Cortex of kidney (tissue), 1 donor: ENCODE data around the gene LIPN.

Experiments
- DNase-seq: peaks from one replicate; lab custom pipeline; 2025; lab: John Stamatoyannopoulos, UW

Gene LIPN

DNA sequence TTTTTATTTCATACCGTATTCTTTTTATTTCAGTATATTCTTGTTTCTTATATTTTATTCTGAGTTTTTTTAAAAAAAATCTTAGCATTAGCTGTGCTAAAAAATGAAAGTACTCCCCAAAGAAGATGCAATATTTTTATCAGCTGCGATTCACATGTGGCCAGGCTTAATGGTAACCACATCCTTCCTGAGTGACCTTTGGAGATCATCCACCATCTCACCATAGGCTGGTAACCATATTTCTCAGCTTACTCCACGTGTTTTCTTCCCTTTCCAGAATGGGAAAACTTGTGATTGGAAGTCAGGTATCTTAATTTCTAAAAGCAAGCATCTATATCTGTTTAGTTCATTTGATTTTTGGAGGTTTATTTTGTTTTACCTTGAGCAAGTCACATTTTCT, 23.9 kb downstream of the LIPN start:
- no peak for DNase-seq

DNA sequence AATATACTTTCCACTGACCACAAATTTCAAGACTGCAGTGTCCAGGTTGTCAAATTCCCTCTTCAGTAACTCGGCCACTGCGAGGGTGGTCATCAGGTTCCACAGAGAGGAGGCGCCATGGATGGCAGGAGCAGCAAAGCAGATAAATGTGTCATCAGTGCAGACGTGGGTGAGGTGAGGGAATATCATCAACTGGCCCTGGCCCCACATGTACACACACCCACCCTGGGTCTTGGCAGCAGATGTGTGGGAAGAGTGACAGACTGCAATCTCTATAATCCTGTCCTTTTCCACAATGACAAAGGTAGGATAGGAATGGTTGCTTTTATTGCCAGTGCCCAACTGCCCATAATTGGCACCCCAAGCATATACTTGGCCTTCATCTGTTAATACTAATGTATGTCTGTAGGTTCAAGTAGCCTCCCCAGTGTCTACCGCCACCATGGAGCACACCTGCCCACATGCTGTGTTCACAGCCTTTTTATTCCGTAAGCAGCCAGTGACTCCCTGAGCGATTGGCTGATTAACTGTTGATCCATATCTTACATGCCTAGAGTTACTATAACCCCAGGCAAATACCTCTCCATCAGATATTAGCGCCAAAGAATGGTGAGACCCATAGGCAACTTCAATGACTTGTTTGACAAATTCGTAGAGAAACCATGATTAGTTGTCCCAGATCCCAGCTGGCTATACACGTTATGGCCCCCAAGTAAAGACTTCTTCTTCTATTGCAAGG, 26.4 kb downstream of the LIPN start:
- DNase-seq = no peak

DNA sequence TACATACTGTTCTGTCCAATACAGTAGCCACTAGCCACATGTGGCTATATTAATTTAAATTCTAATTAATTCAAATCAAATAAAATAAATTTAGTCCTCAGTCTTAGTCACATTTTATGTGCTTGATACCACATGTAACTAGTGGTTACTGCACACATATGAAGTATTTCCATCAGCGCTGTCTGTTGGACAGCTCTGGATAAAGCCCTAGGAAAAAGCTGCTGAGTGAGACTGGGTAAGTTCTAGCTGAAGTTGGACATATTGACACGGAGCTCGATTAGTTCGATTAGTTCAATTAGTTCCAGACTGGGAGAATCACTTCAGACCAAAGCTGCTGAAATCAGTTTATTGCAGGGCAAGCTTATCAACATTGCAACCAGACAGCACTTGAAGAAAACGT, 27.6 kb downstream of the LIPN start:
- no peak for DNase-seq

DNA sequence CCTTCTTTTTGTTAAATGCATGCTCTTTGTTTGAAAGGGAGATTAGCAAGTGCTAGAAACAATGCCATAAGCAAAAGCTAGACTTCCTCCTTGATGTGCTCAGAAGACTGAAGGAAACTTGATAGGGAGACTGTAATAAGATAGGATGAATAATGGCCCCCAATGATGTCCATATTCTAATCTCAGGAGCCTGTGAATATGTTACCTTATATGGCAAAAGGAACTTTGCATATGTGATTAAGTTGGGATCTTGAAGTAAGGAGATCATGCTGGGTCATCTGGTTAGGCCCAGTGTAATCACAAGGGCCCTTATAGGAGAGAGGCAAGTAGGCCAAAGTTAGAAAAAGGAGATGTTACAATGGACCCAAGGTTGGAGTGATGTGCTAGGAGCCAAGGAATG, 29.1 kb downstream of the LIPN start:
- no peak for DNase-seq

DNA sequence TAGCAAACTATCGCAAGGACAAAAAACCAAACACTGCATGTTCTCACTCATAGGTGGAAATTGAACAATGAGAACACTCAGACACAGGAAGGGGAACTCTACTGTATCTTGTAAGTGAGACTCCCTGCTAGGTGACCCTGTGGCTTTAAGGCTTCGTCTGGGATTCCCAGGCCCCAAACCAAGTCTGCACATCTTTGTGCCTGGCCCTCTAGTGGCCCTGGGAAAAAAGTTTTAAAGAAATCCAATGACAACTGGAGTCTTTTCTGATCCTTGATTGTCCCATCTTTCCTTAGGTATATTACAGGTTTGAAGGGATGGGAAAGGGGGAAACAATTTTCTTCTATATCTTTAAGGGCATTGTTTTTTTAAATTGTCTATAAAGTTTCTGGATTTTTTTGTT, 32.1 kb downstream of the LIPN start:
- DNase-seq = no peak

DNA sequence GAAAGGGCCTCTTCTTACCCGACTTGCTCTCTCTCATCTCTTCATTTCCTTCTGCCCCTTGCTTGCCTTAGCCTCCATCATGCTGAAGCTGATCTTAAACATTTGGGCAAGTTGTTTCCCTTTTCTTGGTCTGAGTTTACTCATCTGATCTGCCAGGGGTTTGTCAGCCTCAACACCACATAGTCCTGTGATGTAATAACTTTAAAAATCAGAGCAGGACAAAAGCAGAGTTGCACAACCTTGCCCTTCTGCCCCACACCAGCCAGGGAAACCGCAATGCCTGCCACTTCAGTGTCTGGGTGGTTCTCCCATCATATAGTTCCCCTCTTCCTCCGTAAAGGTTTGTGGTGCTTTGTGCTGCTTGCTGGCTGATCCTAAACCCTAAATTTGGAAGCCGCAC, 32.8 kb downstream of the LIPN start:
- no peak for DNase-seq

DNA sequence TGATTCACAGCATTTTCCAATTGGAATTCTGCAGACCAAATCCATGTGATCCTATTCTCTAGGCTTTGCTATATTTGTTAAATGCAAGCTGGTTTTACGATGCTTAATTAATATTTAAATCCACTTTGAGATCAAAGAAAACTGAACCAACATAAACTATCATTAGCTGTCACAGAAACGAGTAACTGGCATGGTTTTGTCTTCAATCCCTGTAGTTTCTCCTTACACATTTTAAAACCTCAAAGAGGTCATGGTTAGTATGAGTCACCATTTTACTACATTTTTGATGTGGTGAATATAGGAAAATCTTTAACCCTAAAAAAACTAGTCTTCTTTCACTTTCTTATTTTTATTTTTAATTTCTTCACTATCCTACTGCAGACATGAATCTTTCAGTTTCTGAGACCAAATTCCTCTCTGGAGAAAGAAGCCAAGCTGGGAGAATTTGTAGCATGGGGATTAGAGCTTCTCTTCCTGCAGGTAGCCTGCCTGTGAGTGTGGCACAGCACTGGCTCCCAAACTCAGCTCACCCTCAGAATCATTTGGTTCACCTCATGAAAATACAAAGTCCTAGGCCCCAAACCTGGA, 34.0 kb downstream of the LIPN start:
- DNase-seq = no peak

DNA sequence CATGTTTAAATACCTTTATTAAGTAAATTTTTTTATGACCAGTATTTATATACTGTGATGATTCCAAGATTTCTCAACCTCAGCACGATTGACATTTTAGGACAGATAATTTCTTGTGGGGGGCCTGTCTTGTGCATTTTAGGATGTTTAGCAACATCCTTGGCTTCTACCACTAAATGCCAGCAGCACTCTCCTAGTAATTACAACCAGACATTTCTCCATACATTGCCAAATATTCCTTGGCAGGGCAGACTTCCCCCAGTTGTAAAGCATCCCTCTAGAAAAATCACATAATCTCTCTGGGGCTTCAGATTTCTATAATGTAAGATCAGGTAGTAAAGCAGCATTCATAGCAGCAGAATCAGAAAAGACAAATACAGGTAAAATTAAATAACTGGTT, 34.9 kb downstream of the LIPN start:
- DNase-seq = no peak

DNA sequence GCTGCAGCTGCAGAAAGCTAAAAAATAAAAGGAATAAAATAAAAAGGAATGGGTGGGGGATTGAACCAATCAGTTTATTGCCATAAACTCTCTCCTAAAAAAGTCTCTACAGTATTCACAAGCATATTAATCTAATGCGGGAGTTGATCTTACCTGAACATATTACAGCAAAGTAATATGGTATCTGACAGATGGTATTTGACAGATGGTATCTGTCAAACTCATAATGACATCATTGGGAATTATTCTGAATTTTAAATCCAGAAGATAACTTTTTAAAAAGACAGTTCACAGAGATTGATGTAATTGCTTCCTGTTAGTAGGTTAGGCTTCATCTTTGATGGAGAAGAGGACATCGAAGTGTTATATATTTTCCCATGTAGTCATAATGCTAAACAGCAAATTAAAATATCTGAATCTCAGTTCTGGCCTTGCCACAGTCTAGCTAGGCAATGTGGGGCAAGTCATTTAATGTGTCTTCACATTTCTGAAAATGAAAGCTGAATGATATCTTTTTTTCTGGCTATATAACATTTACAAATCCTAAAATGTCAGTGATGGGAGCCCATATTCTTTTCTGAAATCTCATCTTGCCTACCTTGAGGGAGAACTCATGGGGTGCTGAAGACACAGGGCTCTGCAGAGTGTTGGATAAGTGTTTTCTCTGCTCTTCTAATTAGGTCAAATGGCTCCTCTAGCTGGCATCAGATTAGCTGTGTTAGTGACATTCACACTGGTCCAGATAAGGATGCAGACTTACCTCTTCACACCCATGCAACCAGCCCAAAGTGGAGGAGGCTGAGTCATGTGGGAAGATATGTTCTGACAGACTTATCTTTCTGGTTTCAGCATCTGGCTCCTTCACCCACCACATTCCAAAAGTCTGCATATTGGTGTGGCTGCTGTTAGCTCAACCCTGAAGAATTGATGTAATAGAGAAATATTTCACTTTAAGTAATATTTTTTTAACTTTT, 40.6 kb downstream of the LIPN start:
- DNase-seq = no peak

DNA sequence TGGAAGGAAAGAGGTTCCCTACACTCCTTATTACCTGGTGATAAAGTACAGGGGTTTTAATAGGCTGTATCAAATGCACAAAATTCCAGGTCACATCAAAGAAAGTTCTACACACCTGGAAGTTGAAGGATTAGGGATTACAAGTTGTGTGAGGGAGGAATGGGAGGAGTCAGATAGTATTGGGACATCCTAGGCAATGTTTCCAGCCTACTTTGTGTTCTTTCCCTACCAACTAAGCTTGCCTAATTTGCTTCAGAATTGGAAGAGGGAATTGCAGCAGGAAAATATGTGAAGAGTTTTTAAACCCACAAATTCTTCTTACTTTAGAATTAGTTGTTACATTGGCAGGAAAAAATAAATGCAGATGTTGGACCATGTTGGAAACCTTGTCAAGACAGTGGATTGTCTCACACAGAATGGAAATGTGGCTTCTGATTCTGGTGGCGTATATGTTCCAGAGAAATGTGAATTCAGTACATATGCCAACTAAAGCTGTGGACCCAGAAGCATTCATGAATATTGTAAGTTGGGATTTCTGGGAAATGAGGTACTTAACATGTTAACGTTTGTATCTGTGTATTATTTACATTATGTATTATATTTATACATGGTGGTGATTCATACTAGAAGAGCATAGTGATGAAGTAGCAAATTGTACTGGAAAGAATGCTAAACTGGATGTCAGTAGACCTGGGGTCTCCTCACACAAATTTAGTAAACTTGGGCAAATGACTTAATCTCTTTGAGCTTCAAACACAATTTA, 42.9 kb downstream of the LIPN start, which contains the start of gene LIPM:
Gene LIPM (plus strand): TSS at position 208 of the 763 bp plus-strand sequence. CDS start 167 bp downstream, at position 375.
- no peak for DNase-seq

DNA sequence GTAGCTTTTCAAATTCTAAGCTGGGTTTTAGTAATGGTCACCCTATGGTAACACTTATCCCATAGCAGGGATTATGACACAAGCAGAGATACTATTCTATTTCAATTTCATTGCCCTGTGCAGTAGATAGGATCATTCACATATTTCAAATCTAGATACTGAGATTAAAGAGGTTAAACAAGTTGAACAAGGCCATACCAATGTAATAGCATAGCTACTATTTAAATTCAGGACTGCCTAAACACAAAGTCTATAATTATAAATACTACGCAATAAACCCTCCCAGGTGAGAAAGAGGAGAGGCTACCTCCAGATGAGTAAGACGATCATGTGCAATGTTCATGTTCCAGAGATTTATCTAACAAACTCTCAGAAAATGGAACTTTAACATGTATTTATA, 43.8 kb downstream of the LIPN start:
- DNase-seq = no peak

DNA sequence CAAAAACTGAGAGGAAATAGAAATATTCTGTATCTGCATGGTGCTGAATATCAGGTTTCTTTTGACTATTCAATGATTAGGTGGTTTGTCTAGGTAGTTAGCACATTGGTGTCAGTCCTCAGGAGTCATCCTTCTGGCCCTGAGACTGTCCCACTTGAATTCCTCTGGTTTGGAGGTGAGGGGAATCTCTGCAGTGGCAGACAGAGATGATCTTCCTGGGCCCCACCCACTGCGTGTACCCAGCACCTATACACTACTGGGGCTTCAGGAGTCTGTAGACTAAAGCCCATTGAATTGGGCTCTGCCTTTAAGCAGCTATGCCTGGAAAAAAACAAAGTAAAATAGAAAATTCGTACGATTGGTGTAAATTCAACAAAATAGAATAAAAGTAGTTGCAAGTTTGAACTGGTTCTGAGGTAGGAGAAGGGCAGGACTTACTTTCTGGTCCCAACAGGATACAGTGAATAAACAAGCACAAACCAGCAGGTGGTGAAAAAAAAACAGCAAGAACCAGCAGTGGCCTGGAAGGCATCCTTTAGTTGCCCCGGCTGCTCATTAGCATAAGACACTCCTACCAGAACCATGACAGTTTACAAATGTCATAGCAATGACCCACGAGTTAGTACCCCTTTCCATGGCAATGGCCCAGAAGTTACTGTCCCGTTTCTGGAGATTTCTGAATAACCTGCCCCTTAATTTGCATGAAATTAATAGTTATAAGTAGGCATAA, 44.4 kb downstream of the LIPN start:
- DNase-seq = no peak

DNA sequence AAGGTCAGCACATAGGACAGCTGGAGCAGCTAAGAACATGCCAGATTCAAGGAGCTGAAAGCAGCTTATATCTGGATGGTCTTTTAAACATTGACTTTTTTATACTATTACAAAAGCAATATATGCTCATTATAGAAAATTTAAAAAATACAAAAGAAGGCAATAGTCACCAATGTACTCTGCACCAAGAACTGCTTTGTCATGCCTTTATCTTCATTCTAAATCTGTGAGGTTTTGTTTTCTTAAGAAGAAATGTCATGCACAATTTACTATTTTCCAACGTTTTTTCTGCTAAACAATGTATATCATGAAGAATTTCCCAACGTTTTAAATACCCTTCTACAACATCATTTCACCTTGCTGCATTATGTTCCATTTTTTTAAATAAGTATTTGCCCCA, 45.5 kb downstream of the LIPN start:
- DNase-seq = no peak

DNA sequence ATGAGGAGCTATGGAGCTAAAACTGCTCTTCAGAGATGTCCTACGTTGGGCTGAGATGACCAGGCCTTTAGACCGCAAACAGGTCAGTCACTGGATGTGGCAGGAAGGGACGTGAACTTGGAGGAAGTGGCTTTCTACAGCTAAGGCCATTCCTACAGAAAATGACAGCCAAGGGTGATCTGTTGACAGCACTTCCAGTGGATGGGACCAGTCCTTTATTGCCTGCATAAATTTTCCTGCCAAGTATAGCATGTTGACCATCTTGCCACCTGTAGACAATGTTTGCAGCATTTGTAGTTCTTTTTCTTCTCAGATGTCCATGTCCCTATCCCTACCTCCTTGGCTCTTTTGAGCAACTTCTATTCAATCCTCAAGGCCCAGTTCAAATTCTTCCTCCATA, 46.1 kb downstream of the LIPN start:
- DNase-seq = no peak

DNA sequence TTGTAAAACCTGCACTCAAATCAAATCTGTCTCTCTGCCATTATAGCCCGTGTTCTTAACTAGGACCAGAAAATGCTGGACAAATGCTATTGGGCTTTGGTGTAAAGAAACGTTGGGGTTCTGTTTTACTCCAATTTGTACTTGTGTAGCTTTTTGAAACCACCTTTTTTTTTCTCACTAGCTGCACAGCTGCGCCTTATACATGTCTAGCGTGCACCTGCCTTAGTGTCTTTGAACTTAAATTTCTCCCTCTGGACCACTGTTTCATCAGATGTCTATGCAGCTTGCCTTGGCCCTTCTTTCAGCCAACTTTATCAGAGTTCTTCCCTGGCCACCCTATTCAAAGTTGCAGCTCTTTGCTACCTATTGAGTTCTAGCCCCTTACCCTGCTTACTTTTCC, 49.8 kb downstream of the LIPN start:
- DNase-seq = no peak

DNA sequence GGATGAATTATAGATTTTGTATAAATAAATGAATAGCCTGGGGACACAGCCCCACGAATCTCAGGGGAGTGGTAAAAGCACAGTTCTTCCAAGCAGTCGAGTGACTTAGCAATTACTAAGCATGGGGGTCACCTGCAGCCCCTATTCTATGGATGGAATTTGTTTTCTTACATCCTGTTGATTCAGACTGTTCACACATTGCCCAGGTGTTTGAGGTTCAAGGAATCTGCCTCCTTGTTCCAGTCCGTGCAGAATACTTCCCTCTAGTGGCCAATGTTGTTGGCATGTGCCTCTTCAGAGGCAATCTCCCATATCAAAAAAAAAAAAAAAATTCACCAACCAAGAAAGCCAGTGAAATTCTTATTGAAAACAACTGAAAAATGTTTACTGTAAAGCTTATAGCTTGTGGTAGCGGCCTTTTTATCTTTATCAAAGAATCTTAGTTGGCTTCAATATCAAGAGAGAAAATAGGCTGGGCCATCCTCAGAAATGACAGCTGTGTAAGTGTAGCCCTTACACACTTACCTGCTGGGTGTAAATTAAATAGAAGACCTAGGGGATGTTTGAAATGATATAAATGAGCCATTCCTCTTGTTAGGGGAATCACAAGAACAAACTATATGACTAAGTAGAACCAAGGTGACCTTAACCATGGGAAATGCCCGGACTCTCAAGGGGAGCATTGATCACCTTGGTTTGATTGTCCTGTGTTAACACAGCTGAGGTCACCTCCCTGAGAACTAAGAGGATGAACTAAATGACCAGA, 50.6 kb downstream of the LIPN start:
- DNase-seq = no peak

DNA sequence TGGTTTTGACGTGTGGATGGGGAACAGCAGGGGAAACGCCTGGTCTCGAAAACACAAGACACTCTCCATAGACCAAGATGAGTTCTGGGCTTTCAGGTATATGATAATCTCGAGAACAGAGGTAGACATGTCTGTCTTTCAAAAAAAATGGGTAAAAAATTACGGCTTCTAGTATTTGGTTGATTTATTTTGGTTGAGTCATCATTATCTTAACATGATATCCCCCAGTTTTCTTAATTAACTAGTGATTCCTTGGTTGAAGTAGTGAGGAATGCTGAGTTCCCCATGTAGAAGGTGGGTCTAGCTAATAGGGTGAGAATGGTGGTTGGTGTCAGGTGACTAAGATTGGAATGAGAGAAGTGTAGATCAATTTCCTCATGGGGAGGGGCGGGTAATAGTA, 53.4 kb downstream of the LIPN start:
- DNase-seq = no peak

DNA sequence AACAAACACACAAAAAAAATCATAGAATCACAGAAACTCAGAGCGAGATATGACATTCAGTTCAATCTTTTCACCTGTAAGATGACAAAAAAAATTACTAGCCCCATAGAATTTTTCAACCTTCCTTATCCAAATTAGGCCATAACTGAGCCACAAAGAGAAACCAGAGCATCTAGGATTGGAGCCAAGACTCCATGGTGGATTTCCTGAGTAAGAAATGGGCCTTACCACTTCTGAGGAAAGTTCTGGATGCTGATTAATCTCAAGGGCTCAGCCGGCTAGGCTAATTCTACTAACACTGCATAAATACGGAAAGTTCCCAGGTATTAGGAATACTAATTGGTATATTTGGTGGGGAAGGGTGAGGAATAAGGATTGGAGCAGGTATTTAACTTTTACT, 59.5 kb downstream of the LIPN start:
- no peak for DNase-seq

DNA sequence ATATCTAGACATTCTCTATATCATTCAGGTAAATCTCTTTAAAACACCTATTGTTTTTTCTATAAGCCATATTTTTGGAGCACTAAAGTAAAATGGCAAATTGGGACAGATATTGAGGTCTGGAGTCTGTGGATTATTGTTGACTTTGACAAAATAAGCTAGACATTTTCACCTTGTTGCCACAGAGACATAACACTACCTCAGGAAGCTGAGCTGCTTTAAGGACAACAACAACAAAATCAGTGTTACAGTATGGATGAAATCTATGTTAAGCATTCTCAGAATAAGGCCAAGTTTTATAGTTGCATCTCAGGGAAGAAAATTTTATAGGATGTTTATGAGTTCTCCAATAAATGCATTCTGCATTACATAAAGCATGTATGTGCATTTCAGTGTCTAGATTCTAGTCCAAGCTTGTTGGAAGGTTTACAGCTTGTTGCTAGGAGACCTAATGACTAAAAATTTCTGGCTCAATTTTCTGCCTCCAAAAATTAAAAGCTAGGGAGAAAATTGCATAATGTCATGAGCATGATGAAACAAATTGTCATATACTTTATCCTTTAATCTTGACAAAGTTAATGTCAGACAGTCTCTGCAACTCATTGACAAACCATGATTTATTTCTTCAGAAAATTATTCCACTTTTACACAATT, 61.1 kb downstream of the LIPN start:
- no peak for DNase-seq

DNA sequence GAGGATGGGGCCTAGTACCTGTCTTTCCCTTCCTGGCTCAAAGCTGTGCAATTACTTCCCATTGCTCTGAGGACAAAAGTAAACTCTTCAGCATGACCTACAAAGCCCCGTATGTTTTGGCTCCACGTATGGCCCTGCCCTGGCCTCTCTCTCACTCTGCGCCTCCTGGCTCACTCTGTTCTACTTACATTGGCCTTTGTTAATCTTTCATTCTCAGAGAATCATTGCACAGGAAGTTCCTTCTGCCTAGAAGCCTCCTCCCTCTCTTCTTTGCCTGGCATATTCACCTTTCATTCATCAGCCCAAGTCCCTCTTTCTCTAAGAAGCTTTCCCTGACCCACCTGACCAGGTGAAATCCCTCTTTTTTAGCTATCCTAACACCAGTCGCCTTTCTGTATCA, 66.6 kb downstream of the LIPN start:
- no peak for DNase-seq
